NCI-H748 (cell line): ENCODE measurements around the gene GBX1.

Experiments
- DNase-seq: peaks from one replicate; lab custom pipeline; 2025; ENCODE audit not compliant: unreplicated experiment; lab: John Stamatoyannopoulos, UW

The GBX1 gene

GRCh38 chr7:151129117-151129959 is 38.2 kb downstream of the GBX1 start:
- no peak for DNase-seq

GRCh38 chr7:151128716-151129115 is 38.8 kb downstream of the GBX1 start:
- no peak for DNase-seq

- no peak for DNase-seq
Measured at GRCh38 chr7:151128144-151128543, 39.4 kb downstream of the GBX1 start.

GRCh38 chr7:151126491-151127137 is 40.9 kb downstream of the GBX1 start:
- DNase-seq: no peak

- DNase-seq: no peak
Measured at GRCh38 chr7:151125846-151126481, 41.5 kb downstream of the GBX1 start.

- no peak for DNase-seq
Measured at GRCh38 chr7:151125470-151125845, 42.0 kb downstream of the GBX1 start.

GRCh38 chr7:151124899-151125399 is 42.5 kb downstream of the GBX1 start:
- no peak for DNase-seq

- DNase-seq: no peak
Measured at GRCh38 chr7:151124481-151124880, 43.0 kb downstream of the GBX1 start.

GRCh38 chr7:151123822-151124464 is 43.6 kb downstream of the GBX1 start:
- DNase-seq: peak; percentile 68

GRCh38 chr7:151123158-151123821 is 44.2 kb downstream of the GBX1 start:
- no peak for DNase-seq

- DNase-seq: no peak
Measured at GRCh38 chr7:151122796-151123157, 44.7 kb downstream of the GBX1 start.

- no peak for DNase-seq
Measured at GRCh38 chr7:151122276-151122675, 45.2 kb downstream of the GBX1 start.

GRCh38 chr7:151121380-151122170 is 45.9 kb downstream of the GBX1 start:
- no peak for DNase-seq

GRCh38 chr7:151120896-151121295 is 46.6 kb downstream of the GBX1 start:
- DNase-seq: no peak

- no peak for DNase-seq
Measured at GRCh38 chr7:151119902-151120301, 47.6 kb downstream of the GBX1 start.

- no peak for DNase-seq
Measured at GRCh38 chr7:151119055-151119415, 48.5 kb downstream of the GBX1 start.

GRCh38 chr7:151118108-151119054 is 49.1 kb downstream of the GBX1 start:
- DNase-seq: no peak

GRCh38 chr7:151117565-151117964 is 49.9 kb downstream of the GBX1 start:
- DNase-seq: no peak
